Measurements from ENCODE around the gene NAALADL2. TPM values are rescaled to one million over a fixed set of nuclear protein-coding genes. Genes with fewer than 3 reads are reported as not detected.

Gene NAALADL2
- total and polyA plus RNA-seq, 2 donors (not counting 3 experiments of a cell fraction or from before 2014, with no cell fraction given) = 1.1 to 4.0 TPM

GRCh38 chr3:175325440-175325839 lies 466.3 kb downstream of the NAALADL2 start:
- Histone ChIP-seq H3K27me3 (ENCODE audit: control insufficient read depth in 2 of 2, insufficient read depth in 2 of 2, low read length in 2 of 2) (no peaks in the 10 kb centered on the region), H2AFZ (ENCODE audit: low read depth, low read length) (no peak overlapping the region), H3K4me2 (ENCODE audit: insufficient read depth, low read length) (no peak overlapping the region), H3K27ac (ENCODE audit: insufficient read depth, low read depth, low read length) (no peak overlapping the region), H3K4me3 (replicated peaks in 1 of 3; ENCODE audit: insufficient read depth in 1 of 3, low read depth in 1 of 3, low read length in 3 of 3) (no peak overlapping the region), H3K9me1 (replicated peaks; ENCODE audit: control insufficient read depth, extremely low read depth, insufficient read depth, low read length) (no peaks in the 10 kb centered on the region), H3K36me3 (ENCODE audit: control insufficient read depth in 2 of 2, extremely low read depth in 1 of 2, insufficient read depth in 2 of 2, low read length in 2 of 2) (no peaks in the 10 kb centered on the region), H4K20me1 (replicated peaks; ENCODE audit: control insufficient read depth, extremely low read depth, insufficient read depth, low read length) (no peaks in the 10 kb centered on the region), H3K9me3 (replicated peaks; ENCODE audit: control insufficient read depth, insufficient read depth, low read length) (no peaks in the 10 kb centered on the region), H3K79me2 (ENCODE audit: control insufficient read depth, insufficient read depth, low read length) (no peaks in the 10 kb centered on the region), H3K9ac (replicated peaks; ENCODE audit: extremely low read depth, insufficient read depth, low read length) (no peak overlapping the region), H3K4me1 (ENCODE audit: control insufficient read depth, extremely low read depth, insufficient read depth, low read length) (no peaks in the 10 kb centered on the region)
- BruUV-seq (replicated peaks) = no TSS peak
- no peak for FAIRE-seq
- no peak for DNase-seq (ENCODE audit: low read depth, low spot score)
- POLR2A ChIA-PET = no interaction called here
- intact Hi-C loops (cut with micrococcal nuclease) = no loop called here
- TF ChIP-seq EZH2 (IDR thresholded peaks at IDR 0.05; ENCODE audit: borderline replicate concordance, low read depth, low read length, severe bottlenecking) (no peak), JUN (IDR thresholded peaks at IDR 0.05; ENCODE audit: borderline replicate concordance, insufficient read depth, insufficient read length, low read depth) (no peak), POLR2AphosphoS5 (IDR thresholded peaks at IDR 0.05; ENCODE audit: insufficient read depth, low read depth, low read length) (no peak), FOS (IDR thresholded peaks at IDR 0.05; ENCODE audit: borderline replicate concordance, insufficient read depth, low read length) (no peak), MYC (IDR thresholded peaks at IDR 0.05; ENCODE audit: low read depth, low read length) (no peak), POLR2A (IDR thresholded peaks at IDR 0.05; ENCODE audit: low read depth, low read length) (no peak), GATA2 (IDR thresholded peaks at IDR 0.05; ENCODE audit: insufficient read depth, insufficient read length, low read depth, low read length) (no peak)
- TF ChIP-seq, protein P1, sequence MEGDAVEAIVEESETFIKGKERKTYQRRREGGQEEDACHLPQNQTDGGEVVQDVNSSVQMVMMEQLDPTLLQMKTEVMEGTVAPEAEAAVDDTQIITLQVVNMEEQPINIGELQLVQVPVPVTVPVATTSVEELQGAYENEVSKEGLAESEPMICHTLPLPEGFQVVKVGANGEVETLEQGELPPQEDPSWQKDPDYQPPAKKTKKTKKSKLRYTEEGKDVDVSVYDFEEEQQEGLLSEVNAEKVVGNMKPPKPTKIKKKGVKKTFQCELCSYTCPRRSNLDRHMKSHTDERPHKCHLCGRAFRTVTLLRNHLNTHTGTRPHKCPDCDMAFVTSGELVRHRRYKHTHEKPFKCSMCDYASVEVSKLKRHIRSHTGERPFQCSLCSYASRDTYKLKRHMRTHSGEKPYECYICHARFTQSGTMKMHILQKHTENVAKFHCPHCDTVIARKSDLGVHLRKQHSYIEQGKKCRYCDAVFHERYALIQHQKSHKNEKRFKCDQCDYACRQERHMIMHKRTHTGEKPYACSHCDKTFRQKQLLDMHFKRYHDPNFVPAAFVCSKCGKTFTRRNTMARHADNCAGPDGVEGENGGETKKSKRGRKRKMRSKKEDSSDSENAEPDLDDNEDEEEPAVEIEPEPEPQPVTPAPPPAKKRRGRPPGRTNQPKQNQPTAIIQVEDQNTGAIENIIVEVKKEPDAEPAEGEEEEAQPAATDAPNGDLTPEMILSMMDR (IDR thresholded peaks at IDR 0.05; ENCODE audit: extremely low read depth in 1 of 2, insufficient read depth in 1 of 2, low read depth in 1 of 2, low read length in 2 of 2) = no peak
- TF ChIP-seq, protein P2, sequence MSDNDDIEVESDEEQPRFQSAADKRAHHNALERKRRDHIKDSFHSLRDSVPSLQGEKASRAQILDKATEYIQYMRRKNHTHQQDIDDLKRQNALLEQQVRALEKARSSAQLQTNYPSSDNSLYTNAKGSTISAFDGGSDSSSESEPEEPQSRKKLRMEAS (IDR thresholded peaks at IDR 0.05; ENCODE audit: insufficient read depth, insufficient read length) = no peak
- dilution Hi-C loops (cut with MboI; ENCODE audit: extremely low pct_ligation_motif_present, low sequenced_read_pairs) = no loop called here
- CTCF ChIA-PET = no interaction called here

Data from endothelial cell of umbilical vein (primary cell).